Epithelial cell of esophagus (primary cell): ENCODE results near the gene TAS2R4.

Experiments used
- DNase-seq: peaks from one replicate; pipeline ENCODE4 v3.0.0; 2010; ENCODE audit warnings: low read depth
- H3K4me3 ChIP-seq: 2 replicates; pipeline ENCODE4 v1.5.1; 2011; ENCODE audit warnings: mild to moderate bottlenecking, low read length, control low read depth
- TF ChIP-seq, protein P1 (sequence below): IDR thresholded peaks from 2 replicates; pipeline ENCODE4 v1.5.1; 2011; ENCODE audit warnings: low read depth, mild to moderate bottlenecking, low read length, control low read depth, inconsistent platforms; ENCODE audit not compliant: insufficient read depth; ENCODE audit errors: missing control alignments

TAS2R4 gene, protein sequence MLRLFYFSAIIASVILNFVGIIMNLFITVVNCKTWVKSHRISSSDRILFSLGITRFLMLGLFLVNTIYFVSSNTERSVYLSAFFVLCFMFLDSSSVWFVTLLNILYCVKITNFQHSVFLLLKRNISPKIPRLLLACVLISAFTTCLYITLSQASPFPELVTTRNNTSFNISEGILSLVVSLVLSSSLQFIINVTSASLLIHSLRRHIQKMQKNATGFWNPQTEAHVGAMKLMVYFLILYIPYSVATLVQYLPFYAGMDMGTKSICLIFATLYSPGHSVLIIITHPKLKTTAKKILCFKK

DNA sequence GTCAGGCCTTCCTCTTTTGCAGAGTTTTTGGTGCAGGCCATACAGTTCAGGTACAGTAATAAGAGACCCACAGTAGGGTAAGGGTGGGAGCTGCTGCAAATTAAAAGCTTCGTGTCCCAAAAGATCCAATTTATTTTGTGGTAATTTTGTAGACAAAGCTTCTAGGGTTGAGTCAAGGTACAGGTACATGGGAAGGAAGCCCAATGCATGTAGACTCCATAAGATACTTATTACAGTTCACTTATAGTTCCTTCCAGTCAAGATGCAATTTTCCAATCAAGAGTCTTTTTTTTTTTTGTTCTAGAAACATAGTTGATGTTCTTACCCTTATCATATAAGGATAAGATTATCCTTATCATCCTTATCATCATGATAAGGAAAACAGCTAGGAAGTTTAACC, at the start of gene TAS2R4:
TSS of gene TAS2R4 (plus strand) at position 301 of the 400 bp plus-strand sequence. CDS start 1,815 bp downstream, outside the sequence.
- H3K4me3 ChIP-seq, result no peak within 1 kb of the TSS
- DNase-seq, result no peak
- TF ChIP-seq, protein P1, sequence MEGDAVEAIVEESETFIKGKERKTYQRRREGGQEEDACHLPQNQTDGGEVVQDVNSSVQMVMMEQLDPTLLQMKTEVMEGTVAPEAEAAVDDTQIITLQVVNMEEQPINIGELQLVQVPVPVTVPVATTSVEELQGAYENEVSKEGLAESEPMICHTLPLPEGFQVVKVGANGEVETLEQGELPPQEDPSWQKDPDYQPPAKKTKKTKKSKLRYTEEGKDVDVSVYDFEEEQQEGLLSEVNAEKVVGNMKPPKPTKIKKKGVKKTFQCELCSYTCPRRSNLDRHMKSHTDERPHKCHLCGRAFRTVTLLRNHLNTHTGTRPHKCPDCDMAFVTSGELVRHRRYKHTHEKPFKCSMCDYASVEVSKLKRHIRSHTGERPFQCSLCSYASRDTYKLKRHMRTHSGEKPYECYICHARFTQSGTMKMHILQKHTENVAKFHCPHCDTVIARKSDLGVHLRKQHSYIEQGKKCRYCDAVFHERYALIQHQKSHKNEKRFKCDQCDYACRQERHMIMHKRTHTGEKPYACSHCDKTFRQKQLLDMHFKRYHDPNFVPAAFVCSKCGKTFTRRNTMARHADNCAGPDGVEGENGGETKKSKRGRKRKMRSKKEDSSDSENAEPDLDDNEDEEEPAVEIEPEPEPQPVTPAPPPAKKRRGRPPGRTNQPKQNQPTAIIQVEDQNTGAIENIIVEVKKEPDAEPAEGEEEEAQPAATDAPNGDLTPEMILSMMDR, result no peak

DNA sequence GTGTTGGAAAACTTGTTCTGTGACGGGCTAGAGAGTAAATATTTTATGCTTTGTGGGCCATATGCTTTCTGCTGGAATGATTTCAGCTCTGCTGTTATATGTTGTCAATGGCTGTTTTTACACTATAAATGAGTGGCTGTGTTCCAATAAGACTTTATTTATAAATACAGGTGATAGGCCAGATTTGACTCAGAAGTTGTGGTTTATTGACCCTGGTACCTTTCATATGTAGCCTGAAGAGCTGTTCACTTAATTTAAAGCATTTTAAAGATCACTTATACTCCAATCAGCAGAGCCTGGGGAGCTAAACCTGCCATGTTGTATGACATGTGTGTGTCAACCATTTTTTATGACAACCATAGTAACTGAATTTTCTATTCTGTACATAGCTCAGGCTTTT, 47.5 kb upstream of the TAS2R4 start:
- no peak overlapping the region for H3K4me3 ChIP-seq
- DNase-seq, result no peak
- TF ChIP-seq, protein P1, result no peak

DNA sequence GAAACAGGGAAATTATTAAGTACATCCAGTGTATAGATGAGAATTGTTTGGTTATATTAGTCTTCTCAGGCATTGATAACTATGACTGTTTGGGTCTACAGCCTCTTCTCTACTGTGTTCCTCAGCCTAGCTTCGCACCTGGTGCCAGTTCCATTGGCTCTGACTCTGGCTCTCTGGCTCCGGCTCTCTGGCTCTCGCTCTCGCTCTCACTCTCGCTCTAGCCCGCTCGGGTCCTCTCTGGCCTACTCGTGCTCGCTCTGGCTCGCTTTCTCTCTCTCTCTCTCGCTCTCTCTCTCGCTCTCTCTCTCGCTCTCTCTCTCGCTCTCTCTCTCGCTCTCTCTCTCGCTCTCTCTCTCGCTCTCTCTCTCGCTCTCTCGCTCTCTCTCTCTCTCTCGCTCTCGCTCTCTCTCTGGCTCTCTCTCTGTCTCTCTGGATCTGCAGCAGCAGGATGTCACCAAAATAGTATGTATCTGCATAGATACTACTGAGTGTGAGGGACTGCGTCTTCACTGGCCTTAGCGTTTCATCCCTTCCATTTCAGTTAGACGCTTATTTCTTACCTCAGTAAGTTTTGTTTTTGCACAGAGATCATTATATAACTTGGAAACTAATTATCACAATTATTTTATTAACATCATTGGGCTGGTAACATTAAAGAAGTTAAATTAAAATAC, 44.9 kb upstream of the TAS2R4 start:
- TF ChIP-seq, protein P1, result no peak
- H3K4me3 ChIP-seq, result no peak overlapping the region
- no peak for DNase-seq

DNA sequence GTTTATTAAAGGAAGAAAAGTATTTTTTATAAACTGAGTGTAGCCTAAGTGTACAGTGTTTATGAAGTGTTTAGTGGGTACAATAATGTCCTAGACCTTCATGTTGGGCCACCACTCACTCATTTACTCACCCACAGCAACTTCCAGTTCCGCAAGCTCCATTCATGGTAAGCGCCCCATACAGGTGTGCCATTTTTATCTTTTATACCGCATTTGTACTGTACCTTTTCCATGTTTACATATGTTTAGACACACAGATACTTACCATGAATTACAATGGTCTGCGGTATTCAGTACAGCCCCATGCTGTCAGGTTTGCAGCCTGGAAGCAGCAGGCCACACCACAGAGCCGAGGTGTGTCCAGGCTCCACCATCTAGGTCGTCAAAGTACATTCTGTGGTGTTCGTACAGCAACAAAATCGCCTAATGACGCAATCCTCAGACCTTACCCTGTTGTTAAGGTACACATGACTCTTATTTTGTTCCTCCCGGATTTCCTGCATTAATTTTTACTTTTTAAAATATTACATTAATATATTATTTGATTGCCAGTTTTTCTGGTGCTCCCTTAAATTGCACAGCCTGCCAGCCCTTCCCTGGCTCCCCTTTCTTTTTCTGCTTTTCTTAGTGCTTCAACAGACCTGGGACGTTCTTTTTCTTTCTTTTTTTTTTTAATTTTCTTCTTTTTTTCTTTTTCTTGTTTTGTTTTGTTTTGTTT, 39.2 kb upstream of the TAS2R4 start:
- peak; percentile 63 for DNase-seq
- peak overlapping the region; percentile 89 for H3K4me3 ChIP-seq
- TF ChIP-seq, protein P1, result no peak

DNA sequence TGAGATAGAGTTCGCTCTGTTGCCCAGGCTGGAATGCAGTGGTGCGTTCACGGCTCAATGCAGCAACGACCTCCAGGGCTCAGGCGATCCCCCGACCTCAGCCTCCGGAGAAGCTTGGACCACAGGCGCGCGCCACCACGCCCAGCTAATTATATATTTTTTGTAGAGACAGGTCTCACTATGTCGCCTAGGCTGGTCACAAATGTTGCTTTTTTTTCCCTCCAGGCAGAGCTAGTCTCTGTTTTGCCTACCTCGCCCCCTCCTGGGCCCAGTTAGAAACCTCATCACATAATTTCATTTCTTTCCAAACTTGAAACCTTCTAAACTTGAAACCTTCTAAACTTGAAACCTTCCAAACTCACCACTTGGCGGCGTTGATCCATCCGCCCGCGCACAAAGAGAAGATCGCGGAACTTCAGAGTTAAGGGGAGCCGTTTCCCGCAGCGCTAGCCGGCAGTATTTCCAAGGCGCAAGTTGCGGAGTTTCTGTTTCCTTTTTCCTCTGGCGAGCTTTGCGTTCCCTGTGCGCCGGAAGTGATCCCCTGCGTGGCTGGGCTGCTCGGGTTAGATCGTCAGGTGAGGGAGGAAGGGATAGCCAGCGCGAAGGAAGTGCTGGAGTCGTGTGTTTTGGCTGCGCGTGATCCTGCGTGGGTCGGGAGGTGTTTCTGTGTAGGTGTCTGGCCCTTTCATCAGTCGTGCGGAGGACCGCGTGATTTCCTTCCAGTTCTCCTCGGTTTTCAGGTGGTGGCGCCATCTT, 38.5 kb upstream of the TAS2R4 start, which contains the start of gene SSBP1:
TSS of gene SSBP1 (plus strand) at position 523 of the 756 bp plus-strand sequence. CDS start 809 bp downstream, outside the sequence.
- TF ChIP-seq, protein P1, result peak; percentile 81
- peak; percentile 98 for DNase-seq
- H3K4me3 ChIP-seq, result peak within 1 kb of the TSS; percentile 89

DNA sequence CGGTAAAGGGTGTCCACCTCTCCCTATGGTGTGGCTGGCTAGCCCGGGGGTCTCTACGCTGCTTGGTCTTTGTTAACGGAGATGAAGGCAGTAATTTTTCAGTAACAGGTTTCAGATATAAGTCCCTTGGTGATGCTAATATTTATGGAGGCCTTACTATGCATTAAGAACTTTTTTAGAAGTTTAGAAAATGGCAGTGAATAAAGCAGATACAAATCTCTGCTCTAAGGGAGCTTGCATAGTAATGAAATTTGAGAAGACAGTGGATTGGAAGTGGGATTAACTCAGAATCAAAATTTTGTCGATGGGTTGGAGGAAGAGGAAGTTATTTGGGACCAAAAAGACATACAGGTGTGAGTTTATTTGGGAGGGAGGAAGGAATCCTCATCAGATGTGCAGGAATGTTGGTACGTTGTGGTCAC, 37.9 kb upstream of the TAS2R4 start:
- TF ChIP-seq, protein P1, result no peak
- DNase-seq, result peak; percentile 1
- H3K4me3 ChIP-seq, result peak overlapping the region; percentile 89
